GM23338 (cell line): Measurements from ENCODE around the gene APOBEC2. TPM values are rescaled to one million over a fixed set of nuclear protein-coding genes. Genes with fewer than 3 reads are reported as not detected.

Experiments
- ATAC-seq: fragments of 200-7000 bp; cut with Tn5 transposase; 3 replicates; pipeline ENCODE4 v1.9.1; 2020
- DNase-seq: peaks from one replicate; pipeline ENCODE4 v3.0.0-alpha.2; 2015; ENCODE audit warnings: low spot score
- H2AFZ ChIP-seq: fragments of 200-600 bp; sonication (generic); 2 replicates; pipeline ENCODE4 v1.8.0; 2016; ENCODE audit warnings: antibody characterized with exemption, mild to moderate bottlenecking, moderate library complexity
- H3F3A ChIP-seq: fragments of 200-600 bp; sonication (generic); replicated peaks from 2 replicates; pipeline ENCODE4 v1.8.0; 2017; ENCODE audit warnings: antibody characterized with exemption, mixed run types, low read depth
- H3K27ac ChIP-seq: fragments of 200-600 bp; sonication (generic); 2 replicates; pipeline ENCODE4 v1.6.1; 2016; ENCODE audit warnings: low read depth
- H3K27me3 ChIP-seq: fragments of 200-600 bp; sonication (generic); 2 replicates; pipeline ENCODE4 v1.8.0; 2016; ENCODE audit warnings: mild to moderate bottlenecking, mixed run types, moderate library complexity; ENCODE audit not compliant: insufficient read depth
- H3K36me3 ChIP-seq: fragments of 200-600 bp; sonication (generic); 2 replicates; pipeline ENCODE4 v1.8.0; 2016; ENCODE audit warnings: mild to moderate bottlenecking; ENCODE audit not compliant: insufficient read depth
- H3K4me1 ChIP-seq: fragments of 200-600 bp; sonication (generic); 2 replicates; pipeline ENCODE4 v1.8.0; 2016; ENCODE audit warnings: mild to moderate bottlenecking, moderate library complexity; ENCODE audit not compliant: insufficient read depth
- H3K4me2 ChIP-seq: fragments of 200-600 bp; sonication (generic); 2 replicates; pipeline ENCODE4 v1.7.1; 2017; ENCODE audit warnings: mixed run types
- H3K4me3 ChIP-seq: fragments of 200-600 bp; sonication (generic); 2 replicates; pipeline ENCODE4 v1.6.1; 2016; ENCODE audit warnings: mixed run types
- H3K79me2 ChIP-seq: fragments of 200-600 bp; sonication (generic); replicated peaks from 2 replicates; pipeline ENCODE4 v1.8.0; 2017; ENCODE audit warnings: mild to moderate bottlenecking; ENCODE audit not compliant: insufficient read depth
- H3K9me2 ChIP-seq: fragments of 200-600 bp; sonication (generic); 2 replicates; pipeline ENCODE4 v1.8.0; 2017; ENCODE audit not compliant: insufficient read depth
- H4K20me1 ChIP-seq: fragments of 200-600 bp; sonication (generic); replicated peaks from 2 replicates; pipeline ENCODE4 v1.8.0; 2017; ENCODE audit warnings: mild to moderate bottlenecking; ENCODE audit not compliant: insufficient read depth
- H3K27ac Mint-ChIP-seq: 2 replicates; pipeline ENCODE4 v1.8.0; 2020; ENCODE audit warnings: inconsistent platforms, mild to moderate bottlenecking, moderate library complexity, mixed read lengths
- H3K27me3 Mint-ChIP-seq: 3 replicates; pipeline ENCODE4 v1.8.0; 2022; ENCODE audit warnings: low read depth, mild to moderate bottlenecking, moderate library complexity, mixed read lengths, inconsistent platforms; ENCODE audit not compliant: insufficient read depth, poor library complexity
- H3K36me3 Mint-ChIP-seq: 3 replicates; pipeline ENCODE4 v1.8.0; 2021; ENCODE audit warnings: low read depth, mild to moderate bottlenecking, inconsistent platforms, moderate library complexity, mixed read lengths
- H3K4me1 Mint-ChIP-seq: 3 replicates; pipeline ENCODE4 v1.8.0; 2020; ENCODE audit warnings: mild to moderate bottlenecking, inconsistent platforms, mixed read lengths
- H3K4me3 Mint-ChIP-seq: 3 replicates; pipeline ENCODE4 v1.8.0; 2021; ENCODE audit warnings: moderate library complexity, mild to moderate bottlenecking, inconsistent platforms, mixed read lengths
- H3K9me3 Mint-ChIP-seq: 3 replicates; pipeline ENCODE4 v1.8.0; 2020; ENCODE audit warnings: moderate library complexity, mild to moderate bottlenecking, inconsistent platforms, mixed read lengths
- CREB1 ChIP-seq: fragments of 250-450 bp; sonication (Bioruptor Pico); IDR thresholded peaks from 2 replicates; pipeline ENCODE4 v1.5.0; 2020; ENCODE audit warnings: low read depth, mild to moderate bottlenecking, moderate library complexity
- EZH2 ChIP-seq: fragments of 200-600 bp; sonication (generic); IDR thresholded peaks from one replicate; pipeline ENCODE4 v1.8.0; 2017; ENCODE audit warnings: antibody characterized with exemption, mild to moderate bottlenecking, low read depth; ENCODE audit not compliant: unreplicated experiment
- EZH2phosphoT487 ChIP-seq: fragments of 200-600 bp; sonication (generic); IDR thresholded peaks from one replicate; pipeline ENCODE4 v1.8.1; 2018; ENCODE audit warnings: antibody characterized with exemption; ENCODE audit not compliant: unreplicated experiment
- JUNB ChIP-seq: IDR thresholded peaks from one replicate; pipeline ENCODE4 v1.6.1; 2016; ENCODE audit warnings: antibody characterized with exemption; ENCODE audit not compliant: unreplicated experiment
- NANOG ChIP-seq: IDR thresholded peaks from 2 replicates; pipeline ENCODE4 v1.6.1; 2016; ENCODE audit warnings: antibody characterized with exemption, borderline replicate concordance
- STAT1 ChIP-seq: IDR thresholded peaks from one replicate; pipeline ENCODE4 v1.6.1; 2016; ENCODE audit warnings: antibody characterized with exemption; ENCODE audit not compliant: unreplicated experiment
- ZNF114 ChIP-seq: fragments of 250-450 bp; sonication (Bioruptor Pico); IDR thresholded peaks from 2 replicates; pipeline ENCODE4 v1.5.0; 2020; ENCODE audit warnings: mild to moderate bottlenecking, moderate library complexity
- ZNF331 ChIP-seq: fragments of 250-450 bp; sonication (Bioruptor Pico); IDR thresholded peaks from 2 replicates; pipeline ENCODE4 v1.5.0; 2020; ENCODE audit warnings: low read depth, mild to moderate bottlenecking, moderate library complexity
- polyA plus RNA-seq: library from polyadenylated mRNA; unstranded; fragments of >200 nt; fragmentation: Nextera tagmentation; extraction: Ambion mirVana; gene quantifications from 2 replicates; pipeline ENCODE4 v1.2.1, GENCODE V29; 2016
- total RNA-seq: library from RNA; depleted of rRNA; stranded (reverse); fragments of >200 nt; shearing (Covaris generic); gene quantifications from 2 replicates; pipeline ENCODE4 v1.2.3, GENCODE V29; 2014
- TF ChIP-seq, protein P1 (sequence below): fragments of 250-450 bp; sonication (Bioruptor Pico); IDR thresholded peaks from 2 replicates; pipeline ENCODE4 v1.5.0; 2020; ENCODE audit warnings: mild to moderate bottlenecking, moderate library complexity
- TF ChIP-seq, protein P2 (sequence below), 2 experiments: fragments of 200-600 bp in 1 of 2; sonication (generic) in 1 of 2; conservative IDR thresholded peaks; 2 replicates each; pipeline versions ENCODE4 v1.5.1 to v1.6.1; 2016 to 2017; ENCODE audit warnings: antibody characterized with exemption in 2 of 2, low read depth in 2 of 2, mild to moderate bottlenecking in 2 of 2, moderate library complexity in 1 of 2
- TF ChIP-seq, protein P3 (sequence below): IDR thresholded peaks from 2 replicates; pipeline ENCODE4 v1.6.1; 2016; ENCODE audit warnings: antibody characterized with exemption
- TF ChIP-seq, protein P4 (sequence below): IDR thresholded peaks from one replicate; pipeline ENCODE4 v1.6.1; 2018; ENCODE audit warnings: antibody characterized with exemption; ENCODE audit not compliant: unreplicated experiment

The APOBEC2 gene
- total and polyA plus RNA-seq, 2 experiments from 2014 or later, result 2.4 TPM; not detected in 1

DNA sequence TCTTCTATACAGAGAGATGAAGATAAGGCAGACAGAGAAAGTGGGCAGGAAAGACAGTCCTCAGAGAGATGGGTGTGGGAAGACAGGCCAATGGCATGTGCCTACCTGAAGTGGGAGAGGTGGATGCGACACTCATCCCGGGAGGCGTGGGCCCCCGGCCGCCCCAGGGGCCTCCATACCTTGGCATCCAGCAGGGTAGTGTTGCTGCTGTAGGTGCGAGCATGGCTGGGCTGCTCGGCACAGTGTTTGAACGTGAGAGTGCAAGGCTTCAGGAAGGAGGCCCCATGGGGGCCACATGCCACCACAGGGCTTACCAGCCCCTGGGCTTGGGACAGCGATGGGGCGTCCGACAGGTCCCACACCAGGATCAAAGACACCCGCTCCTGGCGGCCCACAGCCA lies 19.2 kb upstream of the APOBEC2 start (continued):
- TF ChIP-seq, protein P1, sequence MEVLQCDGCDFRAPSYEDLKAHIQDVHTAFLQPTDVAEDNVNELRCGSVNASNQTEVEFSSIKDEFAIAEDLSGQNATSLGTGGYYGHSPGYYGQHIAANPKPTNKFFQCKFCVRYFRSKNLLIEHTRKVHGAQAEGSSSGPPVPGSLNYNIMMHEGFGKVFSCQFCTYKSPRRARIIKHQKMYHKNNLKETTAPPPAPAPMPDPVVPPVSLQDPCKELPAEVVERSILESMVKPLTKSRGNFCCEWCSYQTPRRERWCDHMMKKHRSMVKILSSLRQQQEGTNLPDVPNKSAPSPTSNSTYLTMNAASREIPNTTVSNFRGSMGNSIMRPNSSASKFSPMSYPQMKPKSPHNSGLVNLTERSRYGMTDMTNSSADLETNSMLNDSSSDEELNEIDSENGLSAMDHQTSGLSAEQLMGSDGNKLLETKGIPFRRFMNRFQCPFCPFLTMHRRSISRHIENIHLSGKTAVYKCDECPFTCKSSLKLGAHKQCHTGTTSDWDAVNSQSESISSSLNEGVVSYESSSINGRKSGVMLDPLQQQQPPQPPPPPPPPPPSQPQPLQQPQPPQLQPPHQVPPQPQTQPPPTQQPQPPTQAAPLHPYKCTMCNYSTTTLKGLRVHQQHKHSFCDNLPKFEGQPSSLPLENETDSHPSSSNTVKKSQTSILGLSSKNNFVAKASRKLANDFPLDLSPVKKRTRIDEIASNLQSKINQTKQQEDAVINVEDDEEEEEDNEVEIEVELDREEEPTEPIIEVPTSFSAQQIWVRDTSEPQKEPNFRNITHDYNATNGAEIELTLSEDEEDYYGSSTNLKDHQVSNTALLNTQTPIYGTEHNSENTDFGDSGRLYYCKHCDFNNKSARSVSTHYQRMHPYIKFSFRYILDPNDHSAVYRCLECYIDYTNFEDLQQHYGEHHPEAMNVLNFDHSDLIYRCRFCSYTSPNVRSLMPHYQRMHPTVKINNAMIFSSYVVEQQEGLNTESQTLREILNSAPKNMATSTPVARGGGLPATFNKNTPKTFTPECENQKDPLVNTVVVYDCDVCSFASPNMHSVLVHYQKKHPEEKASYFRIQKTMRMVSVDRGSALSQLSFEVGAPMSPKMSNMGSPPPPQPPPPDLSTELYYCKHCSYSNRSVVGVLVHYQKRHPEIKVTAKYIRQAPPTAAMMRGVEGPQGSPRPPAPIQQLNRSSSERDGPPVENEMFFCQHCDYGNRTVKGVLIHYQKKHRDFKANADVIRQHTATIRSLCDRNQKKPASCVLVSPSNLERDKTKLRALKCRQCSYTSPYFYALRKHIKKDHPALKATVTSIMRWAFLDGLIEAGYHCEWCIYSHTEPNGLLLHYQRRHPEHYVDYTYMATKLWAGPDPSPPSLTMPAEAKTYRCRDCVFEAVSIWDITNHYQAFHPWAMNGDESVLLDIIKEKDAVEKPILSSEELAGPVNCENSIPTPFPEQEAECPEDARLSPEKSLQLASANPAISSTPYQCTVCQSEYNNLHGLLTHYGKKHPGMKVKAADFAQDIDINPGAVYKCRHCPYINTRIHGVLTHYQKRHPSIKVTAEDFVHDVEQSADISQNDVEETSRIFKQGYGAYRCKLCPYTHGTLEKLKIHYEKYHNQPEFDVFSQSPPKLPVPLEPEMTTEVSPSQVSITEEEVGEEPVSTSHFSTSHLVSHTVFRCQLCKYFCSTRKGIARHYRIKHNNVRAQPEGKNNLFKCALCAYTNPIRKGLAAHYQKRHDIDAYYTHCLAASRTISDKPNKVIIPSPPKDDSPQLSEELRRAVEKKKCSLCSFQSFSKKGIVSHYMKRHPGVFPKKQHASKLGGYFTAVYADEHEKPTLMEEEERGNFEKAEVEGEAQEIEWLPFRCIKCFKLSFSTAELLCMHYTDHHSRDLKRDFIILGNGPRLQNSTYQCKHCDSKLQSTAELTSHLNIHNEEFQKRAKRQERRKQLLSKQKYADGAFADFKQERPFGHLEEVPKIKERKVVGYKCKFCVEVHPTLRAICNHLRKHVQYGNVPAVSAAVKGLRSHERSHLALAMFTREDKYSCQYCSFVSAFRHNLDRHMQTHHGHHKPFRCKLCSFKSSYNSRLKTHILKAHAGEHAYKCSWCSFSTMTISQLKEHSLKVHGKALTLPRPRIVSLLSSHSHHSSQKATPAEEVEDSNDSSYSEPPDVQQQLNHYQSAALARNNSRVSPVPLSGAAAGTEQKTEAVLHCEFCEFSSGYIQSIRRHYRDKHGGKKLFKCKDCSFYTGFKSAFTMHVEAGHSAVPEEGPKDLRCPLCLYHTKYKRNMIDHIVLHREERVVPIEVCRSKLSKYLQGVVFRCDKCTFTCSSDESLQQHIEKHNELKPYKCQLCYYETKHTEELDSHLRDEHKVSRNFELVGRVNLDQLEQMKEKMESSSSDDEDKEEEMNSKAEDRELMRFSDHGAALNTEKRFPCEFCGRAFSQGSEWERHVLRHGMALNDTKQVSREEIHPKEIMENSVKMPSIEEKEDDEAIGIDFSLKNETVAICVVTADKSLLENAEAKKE, result no peak
- TF ChIP-seq ZNF114 (CRISPR knock-in tag) (no peak), ZNF331 (CRISPR knock-in tag) (no peak), STAT1 (no peak), CREB1 (CRISPR knock-in tag) (no peak)
- TF ChIP-seq, protein P2, sequence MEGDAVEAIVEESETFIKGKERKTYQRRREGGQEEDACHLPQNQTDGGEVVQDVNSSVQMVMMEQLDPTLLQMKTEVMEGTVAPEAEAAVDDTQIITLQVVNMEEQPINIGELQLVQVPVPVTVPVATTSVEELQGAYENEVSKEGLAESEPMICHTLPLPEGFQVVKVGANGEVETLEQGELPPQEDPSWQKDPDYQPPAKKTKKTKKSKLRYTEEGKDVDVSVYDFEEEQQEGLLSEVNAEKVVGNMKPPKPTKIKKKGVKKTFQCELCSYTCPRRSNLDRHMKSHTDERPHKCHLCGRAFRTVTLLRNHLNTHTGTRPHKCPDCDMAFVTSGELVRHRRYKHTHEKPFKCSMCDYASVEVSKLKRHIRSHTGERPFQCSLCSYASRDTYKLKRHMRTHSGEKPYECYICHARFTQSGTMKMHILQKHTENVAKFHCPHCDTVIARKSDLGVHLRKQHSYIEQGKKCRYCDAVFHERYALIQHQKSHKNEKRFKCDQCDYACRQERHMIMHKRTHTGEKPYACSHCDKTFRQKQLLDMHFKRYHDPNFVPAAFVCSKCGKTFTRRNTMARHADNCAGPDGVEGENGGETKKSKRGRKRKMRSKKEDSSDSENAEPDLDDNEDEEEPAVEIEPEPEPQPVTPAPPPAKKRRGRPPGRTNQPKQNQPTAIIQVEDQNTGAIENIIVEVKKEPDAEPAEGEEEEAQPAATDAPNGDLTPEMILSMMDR (conservative IDR thresholded peaks at IDR 0.05; ENCODE audit: low read depth in 2 of 2), result no peak

DNA sequence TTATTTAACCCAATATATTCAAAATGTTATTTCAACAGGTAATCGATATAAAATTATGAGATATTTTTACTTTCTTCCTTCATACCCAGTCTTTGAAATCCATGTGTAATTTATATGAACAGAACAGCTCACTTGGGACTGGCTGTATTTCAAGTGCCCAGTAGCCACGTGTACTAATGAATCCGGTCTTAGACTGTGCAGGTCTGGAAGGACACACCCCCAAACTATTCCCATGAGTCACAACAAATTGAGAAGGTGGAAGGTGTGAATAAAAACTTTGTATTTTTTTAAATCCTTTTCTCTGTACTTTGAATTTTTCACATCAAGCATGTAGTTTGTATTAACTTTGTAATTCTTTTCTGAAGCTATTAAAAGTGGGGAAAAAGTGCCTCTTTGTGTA lies 16.8 kb upstream of the APOBEC2 start:
- Mint-ChIP-seq H3K27ac (no peak overlapping the region), H3K27me3 (peaks cover 8% of the 10 kb centered on the region), H3K36me3 (no peaks in the 10 kb centered on the region; the same call in 2 of the 3 replicates), H3K9me3 (no peaks in the 10 kb centered on the region), H3K4me3 (no peak overlapping the region), H3K4me1 (peaks cover 13% of the 10 kb centered on the region)
- no peak for ATAC-seq
- H3K79me2 ChIP-seq, result no peaks in the 10 kb centered on the region
- H2AFZ ChIP-seq, result no peak overlapping the region
- H3K4me1 ChIP-seq, result no peaks in the 10 kb centered on the region; the same call in 1 of the 2 replicates
- H3F3A ChIP-seq, result no peaks in the 10 kb centered on the region
- no peaks in the 10 kb centered on the region for H4K20me1 ChIP-seq
- H3K27me3 ChIP-seq, result no peaks in the 10 kb centered on the region
- no peaks in the 10 kb centered on the region for H3K9me2 ChIP-seq
- no peak overlapping the region for H3K27ac ChIP-seq
- no peak for DNase-seq
- no peak overlapping the region for H3K4me2 ChIP-seq
- H3K4me3 ChIP-seq, result no peak overlapping the region
- no peaks in the 10 kb centered on the region for H3K36me3 ChIP-seq
- TF ChIP-seq JUNB, result no peak
- TF ChIP-seq ZNF114 (CRISPR knock-in tag), result no peak
- no peak for TF ChIP-seq CREB1 (CRISPR knock-in tag)
- no peak for TF ChIP-seq EZH2
- TF ChIP-seq, protein P3, sequence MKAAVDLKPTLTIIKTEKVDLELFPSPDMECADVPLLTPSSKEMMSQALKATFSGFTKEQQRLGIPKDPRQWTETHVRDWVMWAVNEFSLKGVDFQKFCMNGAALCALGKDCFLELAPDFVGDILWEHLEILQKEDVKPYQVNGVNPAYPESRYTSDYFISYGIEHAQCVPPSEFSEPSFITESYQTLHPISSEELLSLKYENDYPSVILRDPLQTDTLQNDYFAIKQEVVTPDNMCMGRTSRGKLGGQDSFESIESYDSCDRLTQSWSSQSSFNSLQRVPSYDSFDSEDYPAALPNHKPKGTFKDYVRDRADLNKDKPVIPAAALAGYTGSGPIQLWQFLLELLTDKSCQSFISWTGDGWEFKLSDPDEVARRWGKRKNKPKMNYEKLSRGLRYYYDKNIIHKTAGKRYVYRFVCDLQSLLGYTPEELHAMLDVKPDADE, result no peak
- TF ChIP-seq NANOG, result no peak
- TF ChIP-seq STAT1, result no peak
- no peak for TF ChIP-seq EZH2phosphoT487
- TF ChIP-seq, protein P4, sequence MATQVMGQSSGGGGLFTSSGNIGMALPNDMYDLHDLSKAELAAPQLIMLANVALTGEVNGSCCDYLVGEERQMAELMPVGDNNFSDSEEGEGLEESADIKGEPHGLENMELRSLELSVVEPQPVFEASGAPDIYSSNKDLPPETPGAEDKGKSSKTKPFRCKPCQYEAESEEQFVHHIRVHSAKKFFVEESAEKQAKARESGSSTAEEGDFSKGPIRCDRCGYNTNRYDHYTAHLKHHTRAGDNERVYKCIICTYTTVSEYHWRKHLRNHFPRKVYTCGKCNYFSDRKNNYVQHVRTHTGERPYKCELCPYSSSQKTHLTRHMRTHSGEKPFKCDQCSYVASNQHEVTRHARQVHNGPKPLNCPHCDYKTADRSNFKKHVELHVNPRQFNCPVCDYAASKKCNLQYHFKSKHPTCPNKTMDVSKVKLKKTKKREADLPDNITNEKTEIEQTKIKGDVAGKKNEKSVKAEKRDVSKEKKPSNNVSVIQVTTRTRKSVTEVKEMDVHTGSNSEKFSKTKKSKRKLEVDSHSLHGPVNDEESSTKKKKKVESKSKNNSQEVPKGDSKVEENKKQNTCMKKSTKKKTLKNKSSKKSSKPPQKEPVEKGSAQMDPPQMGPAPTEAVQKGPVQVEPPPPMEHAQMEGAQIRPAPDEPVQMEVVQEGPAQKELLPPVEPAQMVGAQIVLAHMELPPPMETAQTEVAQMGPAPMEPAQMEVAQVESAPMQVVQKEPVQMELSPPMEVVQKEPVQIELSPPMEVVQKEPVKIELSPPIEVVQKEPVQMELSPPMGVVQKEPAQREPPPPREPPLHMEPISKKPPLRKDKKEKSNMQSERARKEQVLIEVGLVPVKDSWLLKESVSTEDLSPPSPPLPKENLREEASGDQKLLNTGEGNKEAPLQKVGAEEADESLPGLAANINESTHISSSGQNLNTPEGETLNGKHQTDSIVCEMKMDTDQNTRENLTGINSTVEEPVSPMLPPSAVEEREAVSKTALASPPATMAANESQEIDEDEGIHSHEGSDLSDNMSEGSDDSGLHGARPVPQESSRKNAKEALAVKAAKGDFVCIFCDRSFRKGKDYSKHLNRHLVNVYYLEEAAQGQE, result no peak
